GM12878 (cell line): ENCODE measurements around the gene LDHAL6B.

Source experiments
- CREM ChIP-seq: IDR thresholded peaks from 2 replicates; pipeline ENCODE4 v1.6.1; 2014; ENCODE audit warnings: antibody characterized with exemption, low read depth
- DPF2 ChIP-seq: fragments of 450-650 bp; IDR thresholded peaks from 2 replicates; pipeline ENCODE4 v1.6.1; 2017; ENCODE audit warnings: mild to moderate bottlenecking
- POLR2A ChIP-seq: IDR thresholded peaks from 2 replicates; pipeline ENCODE4 v1.6.1; 2011; ENCODE audit warnings: low read depth, mild to moderate bottlenecking, low read length
- SMC3 ChIP-seq: IDR thresholded peaks from 2 replicates; pipeline ENCODE4 v1.6.1; 2011; ENCODE audit warnings: low read length, improper control_type of control experiment, borderline replicate concordance

DNA sequence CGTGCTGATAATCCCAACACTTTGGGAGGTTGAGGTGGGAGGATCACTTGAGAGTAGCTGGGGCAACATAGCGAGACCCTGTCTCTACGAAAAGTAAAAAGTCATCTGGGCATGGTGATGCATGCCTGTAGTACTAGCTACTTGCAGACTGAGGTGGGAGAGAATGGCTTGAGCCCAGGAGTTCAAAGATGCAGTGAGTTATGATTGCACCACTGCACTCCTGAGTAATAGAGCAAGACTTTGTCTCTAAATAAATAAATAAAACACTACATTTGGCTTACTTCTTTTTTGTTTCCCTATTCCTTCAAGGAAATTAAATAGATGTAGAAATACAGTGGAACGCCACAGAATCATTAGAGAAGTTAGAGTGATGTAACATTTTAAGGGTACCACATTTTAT, 20.1 kb upstream of the LDHAL6B start:
- no peak for TF ChIP-seq CREM
- TF ChIP-seq SMC3 = no peak
- TF ChIP-seq POLR2A = no peak
- TF ChIP-seq DPF2 = no peak
